ENCODE results near the gene OLFML2A. TPM values are rescaled to one million over a fixed set of nuclear protein-coding genes. Genes with fewer than 3 reads are reported as not detected.
A peak's percentile ranks its signal among the peaks of the same experiment; 100 is the strongest.

The OLFML2A gene
- total and polyA plus RNA-seq, 2 of the 4 experiments (the other 2 are of a cell fraction) = 2.0 to 5.9 TPM

GRCh38 chr9:124814164-124814535 lies 37.2 kb downstream of the OLFML2A start:
- H2BK5ac ChIP-seq (ENCODE audit: low read depth, low read length, poor library complexity, severe bottlenecking) = no peak overlapping the region
- peaks cover 31% of the 10 kb centered on the region for H3K4me1 ChIP-seq (ENCODE audit: control insufficient read depth, insufficient read depth, low read length)
- peak overlapping the region; percentile 65; the same call in 1 of the 2 replicates for H2AK5ac ChIP-seq (ENCODE audit: low read depth, low read length)
- no peaks in the 10 kb centered on the region for H3K9me3 ChIP-seq (ENCODE audit: control insufficient read depth, insufficient read depth, low read length)
- H3K4me2 ChIP-seq (ENCODE audit: low read depth, low read length) = no peak overlapping the region
- H4K20me1 ChIP-seq (ENCODE audit: insufficient read depth, low read length) = no peaks in the 10 kb centered on the region
- ChIA-PET CTCF (interaction anchor here (0.9 to 1.3 kb wide), 4 partner anchors 14 to 42 kb away, joined by 3 to 10 read pairs (median 4); no protein-coding TSS in a partner anchor), POLR2A (ENCODE audit: unreplicated experiment) (no interaction called here)
- in situ Hi-C loops (cut with MboI; ENCODE audit: low sequenced_read_pairs) = no loop called here
- no peak overlapping the region for H3K14ac ChIP-seq (replicated peaks; ENCODE audit: low read depth, low read length)
- no peak overlapping the region for H4K5ac ChIP-seq (ENCODE audit: low read depth, low read length)
- H3K23ac ChIP-seq (ENCODE audit: low read depth, low read length) = no peak overlapping the region
- no peak overlapping the region for H4K8ac ChIP-seq (ENCODE audit: low read depth in 2 of 2, low read length in 2 of 2)
- H3K27me3 ChIP-seq (ENCODE audit: control insufficient read depth, insufficient read depth, low read length) = no peaks in the 10 kb centered on the region
- intact Hi-C loops (cut with micrococcal nuclease) = no loop called here
- H2AK9ac ChIP-seq (replicated peaks; ENCODE audit: low read depth, low read length, poor library complexity) = no peak overlapping the region
- BruUV-seq (replicated peaks) = no TSS peak
- H3K9ac ChIP-seq (ENCODE audit: low read depth, low read length) = no peak overlapping the region
- H3K36me3 ChIP-seq (ENCODE audit: control insufficient read depth, insufficient read depth, low read length) = peaks cover 10% of the 10 kb centered on the region; the same call in 1 of the 2 replicates
- no peak overlapping the region; the same call in 1 of the 2 replicates for H4K91ac ChIP-seq (ENCODE audit: insufficient read depth, low read depth, low read length)
- H3K9me1 ChIP-seq (ENCODE audit: insufficient read depth, low read length) = peaks cover 29% of the 10 kb centered on the region
- no peak overlapping the region for H3K4me3 ChIP-seq (ENCODE audit: insufficient read depth, low read depth, low read length)
- 0 out of 2 replicates have a peak overlapping the region, but pooled peaks have one; percentile 86 for H2BK120ac ChIP-seq (ENCODE audit: low read depth, low read length)
- DNase-seq = no peak
- no peak overlapping the region for H3K27ac ChIP-seq (ENCODE audit: insufficient read depth, low read length)
- no peak overlapping the region for H3K4ac ChIP-seq (ENCODE audit: low read depth, low read length)
- ATAC-seq (ENCODE audit: low read depth) = no peak
- dilution Hi-C loops (cut with HindIII; ENCODE audit: low sequenced_read_pairs, unreplicated experiment) = no loop called here
- TF ChIP-seq RCOR1 (IDR thresholded peaks at IDR 0.05; ENCODE audit: insufficient replicate concordance, low read length) (no peak), NFE2L2 (IDR thresholded peaks at IDR 0.05; ENCODE audit: low read depth, low read length) (no peak), POLR2A (IDR thresholded peaks at IDR 0.05; ENCODE audit: low read depth, low read length) (no peak), ELK1 (IDR thresholded peaks at IDR 0.05; ENCODE audit: borderline replicate concordance, low read depth, low read length) (no peak), MXI1 (IDR thresholded peaks at IDR 0.05; ENCODE audit: borderline replicate concordance, low read depth, low read length) (no peak), MAZ (IDR thresholded peaks at IDR 0.05; ENCODE audit: borderline replicate concordance, low read depth, low read length) (no peak), SMC3 (IDR thresholded peaks at IDR 0.05; ENCODE audit: low read depth, low read length) (no peak), BHLHE40 (IDR thresholded peaks at IDR 0.05; ENCODE audit: low read depth, low read length) (no peak), RAD21 (IDR thresholded peaks at IDR 0.05; ENCODE audit: low read length) (no peak), CTCF (conservative IDR thresholded peaks at IDR 0.05; ENCODE audit: low read depth, low read length) (no peak), MAFK (IDR thresholded peaks at IDR 0.05; ENCODE audit: low read depth, low read length) (no peak), USF2 (IDR thresholded peaks at IDR 0.05; ENCODE audit: low read depth, low read length) (no peak), RFX5 (IDR thresholded peaks at IDR 0.05; ENCODE audit: low read depth, low read length) (no peak), FOS (IDR thresholded peaks at IDR 0.05; ENCODE audit: low read depth, low read length) (no peak), CEBPB (IDR thresholded peaks at IDR 0.05; ENCODE audit: low read depth, low read length) (no peak), CHD1 (IDR thresholded peaks at IDR 0.05; ENCODE audit: low read depth, low read length) (no peak)
- H3K79me1 ChIP-seq (ENCODE audit: low read depth in 1 of 2, low read length in 2 of 2) = peaks cover 0 to 10% of the 10 kb centered on the region in 2 experiments; a peak in 2 of 4 replicates
- no peak overlapping the region for H2BK15ac ChIP-seq (ENCODE audit: low read depth, low read length)
- no peak overlapping the region for H2AFZ ChIP-seq (replicated peaks; ENCODE audit: low read length, poor library complexity)
- WGBS, 2 experiments (ENCODE audit: extremely low coverage in 2 of 2, insufficient read length in 1 of 2) = no CpG with 5 or more reads among the region's 5 CpGs
- H3K18ac ChIP-seq (ENCODE audit: low read depth, low read length) = no peak overlapping the region
- H3K56ac ChIP-seq (ENCODE audit: extremely low read depth, insufficient read depth, low read length) = no peak overlapping the region
- peak overlapping the region; percentile 9; the same call in 1 of the 2 replicates for H2BK20ac ChIP-seq (ENCODE audit: low read depth, low read length)
